ENCODE measurements around the gene MRPL40. TPM values are rescaled to one million over a fixed set of nuclear protein-coding genes. Genes with fewer than 3 reads are reported as not detected.

MRPL40 gene
- total and polyA plus RNA-seq, 9 donors, result 21.1 to 46.9 (median 28.8) TPM

DNA sequence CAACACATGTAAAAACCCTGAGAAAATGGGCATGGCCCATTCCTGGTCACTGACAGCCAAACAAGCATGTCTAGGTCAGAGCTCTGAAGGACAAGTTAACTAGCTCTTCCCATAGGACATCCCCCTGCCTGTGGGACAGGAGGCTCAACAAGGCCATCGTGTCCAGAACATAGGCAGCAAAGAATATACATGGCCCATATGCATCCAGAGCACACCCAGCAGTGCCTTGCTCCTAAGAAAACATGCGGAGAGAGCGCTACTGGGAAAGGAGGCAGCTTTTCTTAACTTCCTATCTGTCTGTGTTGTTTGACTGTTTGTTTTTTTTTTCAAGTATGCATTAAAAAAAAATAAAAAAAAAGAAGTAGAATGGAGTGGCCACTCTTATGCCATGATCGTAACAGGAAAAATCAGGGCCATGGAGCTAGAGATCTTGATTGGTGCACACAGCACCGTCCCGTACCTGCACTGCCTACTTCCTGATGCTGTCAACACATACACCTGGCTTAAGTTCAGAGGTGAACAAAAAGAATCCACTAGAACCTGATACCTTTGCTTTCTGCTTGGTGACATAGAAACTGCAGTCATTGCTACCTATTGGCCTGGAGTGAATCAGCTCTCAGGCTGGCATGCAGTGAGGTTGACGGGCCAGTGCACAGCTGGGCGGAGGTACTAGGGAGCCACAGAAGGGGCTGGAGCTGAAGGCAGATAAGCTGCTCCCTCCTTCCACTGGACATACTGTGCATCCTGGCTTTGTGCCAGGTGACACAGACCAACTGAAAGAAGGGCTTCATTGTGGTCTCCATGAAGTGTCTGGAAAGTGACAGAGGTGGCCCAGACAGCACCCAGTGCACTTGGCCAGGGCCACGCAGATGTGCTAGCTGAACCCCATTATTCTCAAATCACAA lies 34.8 kb downstream of the MRPL40 start:
- no peaks in the 10 kb centered on the region for H3K36me3 ChIP-seq
- no peaks in the 10 kb centered on the region for H3K4me1 ChIP-seq (ENCODE audit: insufficient read depth)
- H3K27ac ChIP-seq, result no peak overlapping the region
- no peak for DNase-seq
- no peaks in the 10 kb centered on the region for H3K27me3 ChIP-seq
- no peak for TF ChIP-seq EP300 (IDR thresholded peaks at IDR 0.05)
- TF ChIP-seq POLR2A (IDR thresholded peaks at IDR 0.05), result no peak
- TF ChIP-seq, protein P1, sequence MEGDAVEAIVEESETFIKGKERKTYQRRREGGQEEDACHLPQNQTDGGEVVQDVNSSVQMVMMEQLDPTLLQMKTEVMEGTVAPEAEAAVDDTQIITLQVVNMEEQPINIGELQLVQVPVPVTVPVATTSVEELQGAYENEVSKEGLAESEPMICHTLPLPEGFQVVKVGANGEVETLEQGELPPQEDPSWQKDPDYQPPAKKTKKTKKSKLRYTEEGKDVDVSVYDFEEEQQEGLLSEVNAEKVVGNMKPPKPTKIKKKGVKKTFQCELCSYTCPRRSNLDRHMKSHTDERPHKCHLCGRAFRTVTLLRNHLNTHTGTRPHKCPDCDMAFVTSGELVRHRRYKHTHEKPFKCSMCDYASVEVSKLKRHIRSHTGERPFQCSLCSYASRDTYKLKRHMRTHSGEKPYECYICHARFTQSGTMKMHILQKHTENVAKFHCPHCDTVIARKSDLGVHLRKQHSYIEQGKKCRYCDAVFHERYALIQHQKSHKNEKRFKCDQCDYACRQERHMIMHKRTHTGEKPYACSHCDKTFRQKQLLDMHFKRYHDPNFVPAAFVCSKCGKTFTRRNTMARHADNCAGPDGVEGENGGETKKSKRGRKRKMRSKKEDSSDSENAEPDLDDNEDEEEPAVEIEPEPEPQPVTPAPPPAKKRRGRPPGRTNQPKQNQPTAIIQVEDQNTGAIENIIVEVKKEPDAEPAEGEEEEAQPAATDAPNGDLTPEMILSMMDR (IDR thresholded peaks at IDR 0.05), result no peak
- intact Hi-C loops (cut with DNase I), result no loop called here
- 92 to 93% (median 92%) methylated on average over 9 of the region's 9 CpGs for WGBS, 3 donors
- no peaks in the 10 kb centered on the region for H3K9me3 ChIP-seq
- H3K4me3 ChIP-seq, result no peak overlapping the region

DNA sequence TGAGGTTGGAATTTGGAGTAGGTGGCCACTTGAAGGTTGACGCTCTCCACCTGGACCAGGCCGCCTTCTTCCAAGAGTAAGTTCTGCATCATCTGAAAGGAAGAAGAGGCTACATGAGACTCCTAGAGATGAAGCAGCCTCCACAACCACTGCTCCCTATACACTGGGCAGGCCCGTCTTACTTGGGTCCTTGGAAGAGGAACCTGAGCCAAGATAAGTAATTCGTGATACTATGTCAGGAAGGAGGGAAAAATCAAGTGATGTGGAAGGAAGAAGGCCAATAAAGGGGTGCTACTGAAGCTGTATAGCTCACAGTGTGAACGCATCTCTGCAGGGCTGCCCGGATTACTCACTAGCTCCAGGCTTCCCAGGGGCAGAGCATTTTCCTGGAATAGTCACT lies 35.6 kb downstream of the MRPL40 start:
- no peak for DNase-seq
- Histone ChIP-seq H3K27ac (no peak overlapping the region), H3K4me1 (ENCODE audit: insufficient read depth) (no peaks in the 10 kb centered on the region), H3K27me3 (no peaks in the 10 kb centered on the region), H3K9me3 (no peaks in the 10 kb centered on the region), H3K4me3 (no peak overlapping the region), H3K36me3 (no peaks in the 10 kb centered on the region)
- TF ChIP-seq, protein P1 (IDR thresholded peaks at IDR 0.05), result no peak
- no peak for TF ChIP-seq EP300 (IDR thresholded peaks at IDR 0.05)
- intact Hi-C loops (cut with DNase I), result no loop called here
- 84 to 92% (median 89%) methylated on average over 6 of the region's 6 CpGs for WGBS, 3 donors

DNA sequence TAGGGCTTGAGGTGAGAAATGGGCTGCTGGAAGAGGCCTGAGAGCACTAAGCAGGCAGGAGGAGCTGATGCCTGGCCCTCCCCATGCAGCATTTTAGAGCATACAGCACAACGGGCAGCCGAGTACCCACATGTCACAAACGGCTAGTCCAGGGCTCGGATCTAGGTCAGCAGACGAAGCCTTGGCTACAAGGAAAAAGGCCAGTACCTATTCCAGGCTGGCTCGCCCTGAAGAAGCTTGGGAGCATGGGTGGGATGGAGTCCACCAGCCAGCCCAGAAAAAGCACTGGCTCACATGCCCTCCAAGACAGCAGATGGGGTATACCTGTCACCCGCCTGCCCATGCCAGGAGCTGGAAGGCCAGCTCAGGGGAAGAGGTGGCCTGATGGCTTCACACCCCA lies 37.1 kb downstream of the MRPL40 start:
- no peak overlapping the region for H3K4me3 ChIP-seq
- H3K27ac ChIP-seq, result no peak overlapping the region
- DNase-seq, result no peak
- whole genome bisulfite sequencing, 3 donors, result 94 to 95% (median 95%) methylated on average over 7 of the region's 7 CpGs
- no peaks in the 10 kb centered on the region for H3K36me3 ChIP-seq
- intact Hi-C loops (cut with DNase I), result no loop called here
- H3K9me3 ChIP-seq, result no peaks in the 10 kb centered on the region
- H3K27me3 ChIP-seq, result no peaks in the 10 kb centered on the region
- no peak for TF ChIP-seq EP300 (IDR thresholded peaks at IDR 0.05)
- TF ChIP-seq, protein P1 (IDR thresholded peaks at IDR 0.05), result no peak
- TF ChIP-seq POLR2A (IDR thresholded peaks at IDR 0.05), result no peak
- H3K4me1 ChIP-seq (ENCODE audit: insufficient read depth), result no peaks in the 10 kb centered on the region

DNA sequence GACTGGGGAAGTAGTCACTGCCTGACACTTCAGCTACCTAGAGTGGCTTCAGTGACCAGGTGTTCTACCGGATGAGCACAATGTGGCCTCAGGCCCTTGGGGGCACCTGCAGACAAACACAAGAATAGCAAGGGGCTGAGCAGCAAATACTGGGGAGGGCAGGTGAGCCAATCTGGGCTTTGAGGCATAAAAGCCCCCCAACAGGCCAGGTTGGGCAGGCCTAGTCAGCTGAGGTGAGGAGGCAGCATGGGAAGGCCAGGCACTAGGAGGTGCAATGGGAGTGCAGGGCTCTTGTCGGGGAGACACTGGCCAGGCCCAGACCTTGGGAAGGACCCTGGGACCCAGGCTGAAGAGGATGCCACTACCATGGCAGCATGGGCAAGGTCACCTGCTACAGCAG lies 37.7 kb downstream of the MRPL40 start:
- DNase-seq, result no peak
- intact Hi-C loops (cut with DNase I), result loop anchor here in 1 of 4 donors (10.0 kb wide), 1 partner anchor 285 kb away; no protein-coding TSS in a partner anchor
- Histone ChIP-seq H3K4me1 (ENCODE audit: insufficient read depth) (no peaks in the 10 kb centered on the region), H3K36me3 (no peaks in the 10 kb centered on the region), H3K4me3 (no peak overlapping the region), H3K27ac (no peak overlapping the region), H3K27me3 (no peaks in the 10 kb centered on the region), H3K9me3 (no peaks in the 10 kb centered on the region)
- WGBS, 3 donors, result 95 to 100% (median 99%) methylated on average over 2 of the region's 2 CpGs
- TF ChIP-seq, protein P1 (IDR thresholded peaks at IDR 0.05), result no peak
- TF ChIP-seq POLR2A (IDR thresholded peaks at IDR 0.05) (no peak), EP300 (IDR thresholded peaks at IDR 0.05) (no peak)
